HG03460 (cell line): ENCODE results near the gene NOB1.

Experiments used
- ATAC-seq: cut with Tn5 transposase; IDR thresholded peaks from one replicate; pipeline ENCODE4 v1.9.1; 2021; ENCODE audit not compliant: unreplicated experiment

The NOB1 gene

DNA sequence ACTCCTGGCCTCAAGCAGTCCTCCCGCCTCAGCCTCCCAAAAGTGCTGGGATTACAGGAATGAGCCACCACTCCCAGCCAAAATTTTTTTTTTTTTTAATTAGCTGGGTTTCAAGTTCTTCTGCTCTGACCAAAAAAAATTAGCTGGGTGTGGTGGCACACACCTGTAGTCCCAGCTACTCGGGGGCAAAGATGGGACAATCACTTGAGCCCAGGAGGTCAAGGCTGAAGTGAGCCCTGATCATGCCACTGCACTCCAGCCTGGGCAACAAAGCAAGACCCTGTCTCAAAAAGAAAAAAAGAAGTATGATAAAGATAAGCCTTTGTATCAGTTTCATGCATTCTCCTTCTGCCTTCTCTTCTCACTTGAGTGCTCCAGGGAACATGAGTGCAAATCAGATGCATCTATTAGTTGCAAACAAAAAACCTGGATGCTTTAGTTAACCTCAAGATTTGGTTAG, 30.3 kb downstream of the NOB1 start:
- ATAC-seq: no peak

DNA sequence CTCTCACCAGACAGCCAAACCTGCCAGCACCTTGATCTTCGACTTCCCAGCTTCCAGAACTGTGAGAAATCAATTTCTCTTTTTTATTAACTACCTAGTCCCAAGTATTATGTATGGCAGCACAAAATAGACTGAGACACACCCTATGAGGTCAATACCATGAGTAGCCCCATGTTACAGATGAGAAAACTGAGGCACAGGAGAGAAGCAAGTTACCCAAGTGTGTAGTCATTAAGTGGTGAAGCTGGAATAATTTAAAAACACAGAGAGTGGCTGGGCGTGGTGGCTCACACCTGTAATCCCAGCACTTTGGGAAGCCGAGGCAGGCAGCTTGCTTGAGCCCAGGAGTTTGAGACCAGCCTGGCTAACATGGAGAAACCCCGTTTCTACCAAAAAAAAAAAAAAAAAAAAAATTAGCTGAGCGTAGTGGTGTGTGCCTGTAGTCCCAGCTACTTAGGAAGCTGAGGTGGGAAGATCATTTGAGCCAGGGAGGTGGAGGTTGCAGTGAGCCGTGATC, 33.2 kb downstream of the NOB1 start:
- no peak for ATAC-seq

DNA sequence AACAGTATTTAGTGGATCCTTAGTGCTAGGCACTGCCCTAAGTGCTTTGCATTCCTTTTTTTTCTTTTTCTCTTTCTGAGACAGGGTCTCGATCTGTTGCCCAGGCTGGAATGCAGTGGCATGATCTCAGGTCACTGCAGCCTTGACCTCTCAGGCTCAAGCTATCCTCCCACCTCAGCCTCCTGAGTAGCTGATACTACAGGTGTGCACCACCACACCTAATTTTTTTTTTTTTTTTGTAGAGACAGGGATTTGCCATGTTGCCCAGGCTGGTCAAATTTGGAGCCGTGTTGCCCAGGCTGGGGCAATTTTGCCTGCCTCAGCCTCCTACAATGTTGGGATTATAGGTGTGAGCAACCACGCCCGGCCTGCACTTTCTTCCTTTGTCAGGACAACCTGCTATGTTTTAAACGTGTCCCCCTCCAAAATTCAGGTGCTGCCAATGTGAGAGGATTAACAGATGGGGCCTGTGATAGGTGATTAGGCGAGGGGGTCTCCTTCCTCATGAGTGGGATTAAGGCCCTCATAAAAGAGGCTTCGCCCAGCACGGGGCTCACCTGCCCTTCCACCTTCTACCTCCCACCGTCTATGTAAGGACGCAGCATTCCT, 33.8 kb downstream of the NOB1 start:
- ATAC-seq: no peak

DNA sequence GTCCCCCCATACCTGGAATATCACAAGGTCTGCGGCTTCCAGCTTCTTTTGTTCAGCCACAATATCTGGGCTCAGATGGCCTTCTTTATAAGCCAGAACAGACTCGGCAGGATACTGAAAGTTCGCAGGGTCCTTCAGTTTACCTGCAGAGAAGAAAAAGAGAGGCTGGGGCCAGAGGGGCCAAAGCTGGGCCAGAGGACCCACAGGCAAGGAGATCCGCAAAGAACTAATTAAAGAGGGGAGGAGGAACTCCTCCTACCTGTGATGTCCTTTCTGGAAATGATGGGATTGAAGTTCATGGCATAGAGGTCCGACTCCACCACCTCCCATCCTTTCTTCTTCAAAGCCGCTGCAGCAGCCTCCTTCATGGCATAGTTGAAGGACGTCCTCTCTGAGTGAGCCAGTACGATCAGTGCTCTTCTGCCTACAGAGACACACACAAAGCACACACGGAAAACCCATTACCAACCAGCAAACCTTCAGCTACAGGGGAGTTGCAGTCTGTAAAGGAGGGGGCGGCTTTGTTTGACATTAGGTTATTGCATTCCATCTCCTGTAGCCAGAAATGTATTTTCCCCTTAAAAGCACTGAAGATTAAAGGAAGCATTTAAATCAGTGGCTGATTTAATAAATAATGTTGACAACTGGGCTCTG, 36.5 kb downstream of the NOB1 start:
- no peak for ATAC-seq

- ATAC-seq: no peak
These were observed 37.7 kb downstream of the NOB1 start for GRCh38 chr16:69717066-69717465.

- no peak for ATAC-seq
These were observed 41.7 kb downstream of the NOB1 start for GRCh38 chr16:69712914-69713581.

DNA sequence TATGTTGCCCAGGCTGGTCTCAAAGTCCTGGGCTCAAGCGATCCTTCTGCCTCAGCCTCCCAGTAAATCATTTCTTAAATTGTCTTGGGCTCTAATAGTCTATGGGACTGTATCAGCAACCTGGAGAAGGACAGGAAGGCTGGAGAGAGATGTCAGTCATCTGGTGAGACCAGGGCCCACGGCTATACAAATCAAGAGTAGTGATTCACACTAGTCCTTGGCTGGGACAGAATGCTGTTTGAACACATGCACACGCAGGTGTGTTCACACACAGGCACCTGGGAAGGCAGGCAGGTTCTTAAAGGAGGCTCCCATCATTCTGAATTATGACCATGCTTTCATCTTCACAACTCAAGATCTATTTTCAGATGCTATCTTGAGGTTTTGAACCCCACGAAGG, 42.4 kb downstream of the NOB1 start:
- no peak for ATAC-seq

- ATAC-seq: no peak
These were observed 43.5 kb downstream of the NOB1 start for GRCh38 chr16:69711115-69711740.

DNA sequence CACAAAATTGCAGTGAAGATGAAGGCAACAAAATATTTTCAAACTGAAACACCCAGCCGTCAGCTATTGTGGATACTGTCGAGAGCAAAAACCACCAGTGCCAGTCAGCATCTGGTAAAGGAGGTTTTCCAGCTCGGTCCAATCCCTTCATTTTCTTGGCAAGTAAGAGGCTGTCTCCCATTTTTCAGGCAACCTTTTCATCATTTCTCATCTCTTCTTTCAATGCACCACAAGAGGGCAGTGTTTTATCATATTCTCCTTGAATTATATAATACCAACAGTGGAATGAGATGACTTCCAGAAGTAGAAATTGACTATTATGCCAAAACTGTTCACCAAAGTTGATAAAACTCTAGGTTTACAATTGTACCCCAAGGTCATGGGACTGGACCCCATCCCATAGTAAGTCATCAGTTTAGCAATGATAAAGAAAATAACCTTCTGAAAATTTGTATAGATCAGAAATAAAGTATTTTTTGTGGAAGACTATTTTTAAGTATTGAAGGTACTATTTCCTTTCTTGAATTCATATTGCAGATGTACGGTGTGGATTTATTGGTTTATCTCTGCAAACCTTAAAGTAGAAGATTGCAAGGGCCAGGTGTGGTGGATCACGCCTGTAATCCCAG, 45.2 kb downstream of the NOB1 start:
- ATAC-seq: no peak

DNA sequence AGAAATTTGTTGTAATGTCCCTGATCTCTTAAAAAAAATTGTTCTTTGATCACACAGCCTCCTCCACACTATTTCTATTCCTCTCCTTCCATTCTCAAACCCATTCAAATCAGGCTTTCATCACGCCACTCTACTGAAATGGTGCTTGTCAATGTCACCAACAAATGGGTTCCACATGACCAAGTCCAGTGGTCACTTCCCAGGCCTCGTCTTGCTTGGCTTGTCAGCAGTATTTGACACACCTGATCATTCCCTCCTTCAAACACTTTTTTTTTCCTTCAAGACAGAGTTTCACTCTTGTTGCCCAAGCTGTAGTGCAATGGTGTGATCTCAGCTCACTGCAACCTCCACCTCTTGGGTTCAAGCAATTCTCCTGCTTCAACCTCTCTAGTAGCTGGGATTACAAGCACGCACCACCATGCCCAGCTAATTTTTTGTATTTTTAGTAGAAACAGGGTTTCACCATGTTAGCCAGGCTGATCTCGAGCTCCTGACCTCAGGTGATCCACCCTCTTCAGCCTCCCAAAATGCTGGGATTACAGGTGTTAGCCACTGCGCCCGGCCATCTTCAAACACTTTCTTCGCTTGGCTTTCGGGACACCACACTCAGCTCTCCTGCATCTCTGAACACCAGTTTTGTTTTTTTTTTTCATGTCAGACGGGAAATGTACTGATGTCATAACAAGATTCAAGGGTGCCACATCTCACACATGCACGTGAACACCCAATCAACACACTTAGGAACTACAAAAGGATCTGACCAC, 46.6 kb downstream of the NOB1 start:
- ATAC-seq: no peak

DNA sequence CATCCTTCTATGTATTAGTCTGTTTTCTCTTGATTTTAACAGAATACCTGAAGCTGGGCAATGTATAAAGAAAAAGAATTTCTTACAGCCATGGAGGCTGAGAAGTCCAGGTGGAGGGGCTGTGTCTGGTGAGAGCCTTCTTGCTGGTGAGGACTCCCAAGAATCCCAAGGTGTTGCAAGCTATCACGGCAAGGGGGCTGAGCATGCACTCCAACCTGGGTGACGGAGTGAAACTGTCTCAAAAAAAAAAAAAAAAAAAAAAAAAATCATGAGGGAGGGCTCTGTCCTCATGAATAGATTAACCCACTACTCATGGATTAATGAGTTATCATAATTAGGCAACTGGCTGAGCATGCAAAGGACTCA, 47.8 kb downstream of the NOB1 start:
- no peak for ATAC-seq

- ATAC-seq: no peak
These were observed 48.3 kb downstream of the NOB1 start for GRCh38 chr16:69706256-69706974.

DNA sequence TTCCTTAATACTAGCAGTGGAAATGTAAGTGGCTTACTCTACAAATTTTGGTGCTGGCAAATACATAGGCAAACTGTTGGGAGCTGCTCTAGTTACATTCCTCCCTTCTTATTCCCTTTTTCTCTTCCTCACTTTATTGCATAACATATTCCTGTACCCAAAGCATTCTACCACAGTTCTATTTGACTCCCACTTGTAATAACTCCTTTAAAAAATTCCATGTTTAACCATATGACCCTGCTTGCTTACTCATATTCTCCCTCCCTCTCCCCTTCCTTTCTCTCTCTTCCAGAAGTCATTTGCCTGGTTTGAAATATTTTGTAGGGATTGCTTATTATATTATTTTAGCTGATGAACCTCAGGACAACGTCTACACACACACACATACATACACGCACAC, 51.1 kb downstream of the NOB1 start:
- ATAC-seq: no peak

DNA sequence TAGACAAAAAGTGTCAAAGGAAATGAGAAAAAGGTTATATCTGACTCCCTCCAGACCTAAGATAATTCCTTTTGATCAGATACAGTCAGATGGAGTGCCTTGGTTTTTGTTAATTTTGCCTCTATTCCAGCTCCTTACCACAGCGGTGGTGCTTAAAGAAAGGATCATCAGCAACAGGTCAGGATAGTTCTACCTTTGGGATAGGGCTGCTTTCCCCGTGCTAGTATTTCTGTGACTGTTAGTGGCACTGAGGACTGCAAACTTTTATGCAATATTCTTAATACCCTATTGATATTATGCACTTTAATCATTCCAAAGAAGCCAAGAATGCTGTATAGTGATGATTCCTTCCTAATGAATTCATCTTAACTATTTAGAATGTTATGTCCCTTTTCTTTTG, 52.9 kb downstream of the NOB1 start:
- no peak for ATAC-seq

DNA sequence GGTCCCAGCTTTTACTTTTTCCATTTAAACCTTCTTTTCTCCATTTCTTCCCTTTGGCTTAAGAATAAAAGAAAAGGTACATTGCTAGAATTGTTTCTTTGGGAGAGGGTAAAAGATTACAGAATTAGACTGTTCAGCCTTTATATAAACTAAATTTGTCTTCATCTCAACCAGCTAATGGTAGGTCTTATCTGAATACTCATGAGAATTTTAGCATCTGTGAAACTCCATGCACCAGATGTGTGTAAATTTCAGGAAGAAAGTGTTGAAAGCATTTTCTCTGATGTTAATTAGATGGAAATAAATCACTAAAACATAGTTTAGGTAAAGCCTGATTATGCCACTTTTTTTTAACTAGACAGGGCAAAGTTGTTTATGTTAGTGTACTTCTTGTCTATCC, 53.3 kb downstream of the NOB1 start:
- no peak for ATAC-seq

DNA sequence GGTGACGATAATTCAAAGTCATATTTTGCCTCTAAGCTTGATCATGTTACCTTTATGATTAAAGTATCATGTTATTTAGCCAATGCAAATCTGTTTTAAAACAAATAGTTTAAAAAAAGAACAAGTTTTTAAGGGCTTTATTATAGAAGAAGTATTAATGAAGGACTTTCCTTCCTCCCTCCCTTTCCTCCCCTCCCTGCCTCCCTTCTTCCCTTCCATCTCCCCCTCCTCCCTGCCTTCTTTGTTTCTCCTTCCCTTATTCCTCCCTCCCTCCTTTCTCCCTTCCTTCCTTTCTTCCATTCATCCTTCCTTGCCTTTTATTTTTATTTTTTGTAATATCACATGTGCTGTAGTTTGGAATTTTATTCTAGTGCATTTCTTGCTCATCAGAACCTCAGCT, 54.8 kb downstream of the NOB1 start:
- ATAC-seq: no peak

DNA sequence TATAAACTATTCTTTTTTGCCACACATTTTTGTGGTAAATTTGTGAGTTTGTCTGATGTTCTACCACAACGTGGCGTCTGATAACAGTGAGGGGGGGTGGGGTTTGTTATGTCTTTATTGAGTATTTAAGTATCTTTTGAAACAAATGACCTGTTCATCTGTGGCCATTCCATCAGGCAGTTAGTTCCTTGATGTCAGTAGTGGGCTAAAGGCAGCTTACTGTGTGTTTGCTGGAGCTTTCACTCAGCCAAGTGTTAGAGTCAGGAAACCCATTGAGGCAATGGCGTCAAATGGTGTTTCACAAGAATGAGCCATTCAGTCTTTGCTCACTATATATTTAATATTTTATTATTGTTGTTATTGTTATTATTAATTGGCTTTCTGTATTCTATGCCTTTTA, 56.3 kb downstream of the NOB1 start:
- no peak for ATAC-seq

GRCh38 chr16:69693916-69694315, 60.8 kb downstream of the NOB1 start:
- no peak for ATAC-seq

GRCh38 chr16:69691980-69692911, 62.5 kb downstream of the NOB1 start:
- no peak for ATAC-seq
